K562 (cell line): ENCODE measurements around the gene SPRED2. TPM values are rescaled to one million over a fixed set of nuclear protein-coding genes. Genes with fewer than 3 reads are reported as not detected.
A peak's percentile ranks its signal among the peaks of the same experiment; 100 is the strongest.

Source experiments
- ATAC-seq: fragments of 200-7000 bp; cut with Tn5 transposase; 3 replicates; pipeline ENCODE4 v1.9.1; 2020; ENCODE audit warnings: moderate library complexity
- BruUV-seq: library from RNA; stranded (reverse); fragments of 400-500 nt; replicated peaks from 2 replicates; lab custom pipeline; 2021; lab: Mats Ljungman, UMichigan
- CTCF ChIA-PET: fragments of 300-600 bp; formaldehyde crosslinking; extraction: SDS; loops from one replicate; lab custom pipeline; 2021; ENCODE audit warnings: low intra/inter-chr PET ratio; lab: Yijun Ruan, JAX
- POLR2A ChIA-PET: fragments of 300-600, 350-650 bp; sonication (Branson Sonifier 250); formaldehyde crosslinking; extraction: SDS; loops from one replicate; lab custom pipeline; 2021; ENCODE audit warnings: antibody characterized with exemption, inconsistent platforms; lab: Yijun Ruan, JAX
- DNase-seq, 4 experiments: peaks; one replicate each; pipeline versions ENCODE4 v3.0.0 to v3.0.0-alpha.2; 2011 to 2018; ENCODE audit warnings: low spot score in 3 of 4, mixed read lengths in 3 of 4; ENCODE audit errors: extremely low read depth in 1 of 4
- FAIRE-seq: peaks from 2 replicates; lab custom pipeline; 2011; peaks lifted over from hg19 to GRCh38; lab: Jason Lieb, UNC
- H2AFZ ChIP-seq: 2 replicates; pipeline ENCODE4 v1.6.0; 2011; ENCODE audit warnings: low read depth, low read length, control low read depth, inconsistent platforms
- H3K27ac ChIP-seq: fragments of 200-600 bp; 3 replicates; pipeline ENCODE4 v1.8.0; 2011; ENCODE audit warnings: low read depth, mild to moderate bottlenecking, control low read depth, inconsistent platforms, low read length, moderate library complexity, mixed read lengths; ENCODE audit errors: extremely low read depth
- H3K27me3 ChIP-seq, 2 experiments: fragments of 300-600 bp in 1 of 2; 2 replicates in 1 of 2; 3 replicates in 1 of 2; pipeline versions ENCODE4 v1.6.0 to v1.8.0; 2011; ENCODE audit warnings: inconsistent platforms in 2 of 2, low read length in 2 of 2, mild to moderate bottlenecking in 1 of 2, mixed read lengths in 1 of 2, moderate library complexity in 1 of 2; ENCODE audit not compliant: control insufficient read depth in 2 of 2, insufficient read depth in 2 of 2
- H3K36me3 ChIP-seq: fragments of 300-600 bp; 3 replicates; pipeline ENCODE4 v1.8.0; 2011; ENCODE audit warnings: mild to moderate bottlenecking, low read length, inconsistent platforms; ENCODE audit not compliant: control insufficient read depth, insufficient read depth
- H3K4me1 ChIP-seq, 2 experiments: fragments of 200-600 bp in 1 of 2; replicated peaks in 1 of 2; 2 replicates in 1 of 2; 3 replicates in 1 of 2; pipeline versions ENCODE4 v1.5.1 to v1.8.0; 2011; ENCODE audit warnings: inconsistent platforms in 2 of 2, low read length in 2 of 2, mild to moderate bottlenecking in 1 of 2, mixed read lengths in 1 of 2, moderate library complexity in 1 of 2; ENCODE audit not compliant: control insufficient read depth in 2 of 2, insufficient read depth in 2 of 2
- H3K4me2 ChIP-seq: 2 replicates; pipeline ENCODE4 v1.6.1; 2011; ENCODE audit warnings: low read length, control low read depth, inconsistent platforms, mixed read lengths; ENCODE audit not compliant: insufficient read depth
- H3K4me3 ChIP-seq: fragments of 200-600 bp; sonication (generic), shearing (Covaris generic); 2 replicates; pipeline ENCODE4 v1.5.1; 2016; ENCODE audit warnings: control low read depth, inconsistent platforms
- H3K79me2 ChIP-seq: fragments of 200-600 bp; 3 replicates; pipeline ENCODE4 v1.8.0; 2011; ENCODE audit warnings: low read length, inconsistent platforms; ENCODE audit not compliant: control insufficient read depth, insufficient read depth
- H3K9ac ChIP-seq, 2 experiments: 2 replicates each; pipeline versions ENCODE4 v1.6.0 to v1.6.1; 2011; ENCODE audit warnings: low read depth in 2 of 2, low read length in 2 of 2, control low read depth in 1 of 2, inconsistent platforms in 1 of 2, mild to moderate bottlenecking in 1 of 2, mixed read lengths in 1 of 2; ENCODE audit not compliant: insufficient read depth in 1 of 2
- H3K9me1 ChIP-seq: one replicate; pipeline ENCODE4 v1.6.0; 2011; ENCODE audit warnings: inconsistent platforms, mild to moderate bottlenecking, low read length, moderate library complexity; ENCODE audit not compliant: control insufficient read depth, insufficient read depth
- H3K9me3 ChIP-seq: replicated peaks from 2 replicates; pipeline ENCODE4 v1.5.1; 2011; ENCODE audit warnings: low read depth, low read length, inconsistent platforms; ENCODE audit not compliant: control insufficient read depth, insufficient read depth
- H4K20me1 ChIP-seq: replicated peaks from 2 replicates; pipeline ENCODE4 v1.6.1; 2011; ENCODE audit warnings: low read length, inconsistent platforms, mixed read lengths; ENCODE audit not compliant: control insufficient read depth, insufficient read depth
- CREM ChIP-seq: IDR thresholded peaks from 2 replicates; pipeline ENCODE4 v1.6.1; 2014; ENCODE audit warnings: antibody characterized with exemption, low read depth
- ELF1 ChIP-seq: fragments of 200-800 bp; sonication (Bioruptor generic); IDR thresholded peaks from 2 replicates; pipeline ENCODE4 v1.6.1; 2016; ENCODE audit warnings: missing genetic modification characterization, missing compliant biosample characterization
- ERF ChIP-seq: fragments of 450-650 bp; formaldehyde crosslinking; IDR thresholded peaks from 2 replicates; pipeline ENCODE4 v1.4.0; 2020; ENCODE audit warnings: mild to moderate bottlenecking, mixed read lengths
- KAT2B ChIP-seq: IDR thresholded peaks from one replicate; pipeline ENCODE4 v1.6.1; 2012; ENCODE audit warnings: low read depth, mild to moderate bottlenecking, control low read depth, inconsistent platforms, low read length, moderate library complexity
- NFATC3 ChIP-seq: fragments of 450-650 bp; IDR thresholded peaks from 2 replicates; pipeline ENCODE4 v1.6.1; 2017; ENCODE audit warnings: mild to moderate bottlenecking
- RAD21 ChIP-seq, 2 experiments: fragments of 250-450 bp in 1 of 2; fragments of 450-650 bp in 1 of 2; sonication (Bioruptor Pico) in 1 of 2; formaldehyde crosslinking in 1 of 2; IDR thresholded peaks in 1 of 2; conservative IDR thresholded peaks in 1 of 2; 2 replicates each; pipeline versions ENCODE4 v1.4.0 to v1.8.0; 2020 to 2022; ENCODE audit warnings: mild to moderate bottlenecking in 2 of 2, moderate library complexity in 1 of 2
- ZNF263 ChIP-seq: sonication (generic); formaldehyde crosslinking; IDR thresholded peaks from 2 replicates; pipeline ENCODE4 v1.8.0; 2022; ENCODE audit warnings: mild to moderate bottlenecking, missing genetic modification reagents, borderline replicate concordance
- ZZZ3 ChIP-seq: fragments of 450-650 bp; IDR thresholded peaks from 2 replicates; pipeline ENCODE4 v1.6.1; 2016; ENCODE audit warnings: antibody characterized with exemption, mild to moderate bottlenecking, moderate library complexity
- WGBS: fragments of 100-300 bp; shearing (Covaris generic); methylation state at CpG from one replicate; pipeline ENCODE4 v1.1.6; 2016; ENCODE audit warnings: low coverage, mixed read lengths; ENCODE audit not compliant: insufficient coverage; ENCODE audit errors: missing lambda C conversion rate; 5-methylcytosine and 5-hydroxymethylcytosine counted together
- in situ Hi-C: fragments of 300-500 bp; cut with MboI; formaldehyde crosslinking; loops from 4 replicates; pipeline ENCODE4 v1.15.0; 2018; ENCODE audit warnings: inconsistent platforms, mixed read lengths
- intact Hi-C: fragments of 100-400 bp; cut with micrococcal nuclease; formaldehyde crosslinking; loops from 2 replicates; pipeline ENCODE4 v1.14.2; 2022
- polyA plus RNA-seq, 8 experiments: library from polyadenylated mRNA; depleted of rRNA in 4 of 8; stranded (reverse) in 5 of 8; unstranded in 3 of 8; fragments of >200 nt; fragmentation: Nextera tagmentation in 2 of 8; fragmentation: Illumina TruSeq in 1 of 8; extraction: Ambion mirVana in 2 of 8; extraction: Trizol in 1 of 8; gene quantifications; 2 replicates each; pipeline versions ENCODE4 v1.2.1 to v1.2.3, GENCODE V29; 2011 to 2014; ENCODE audit warnings: inconsistent platforms in 1 of 8, missing spikeins in 1 of 8
- total RNA-seq, 7 experiments: library from RNA; depleted of rRNA in 6 of 7; stranded (reverse); fragments of >200 nt in 6 of 7; fragmentation: Illumina TruSeq in 2 of 7; extraction: Trizol in 2 of 7; gene quantifications; 2 replicates each; pipeline versions ENCODE4 v1.2.1 to v1.2.3, GENCODE V29; 2011 to 2021; ENCODE audit warnings: low replicate concordance in 1 of 7
- TF ChIP-seq, protein P1 (sequence below): sonication (generic); formaldehyde crosslinking; IDR thresholded peaks from 2 replicates; pipeline ENCODE4 v1.8.0; 2023; ENCODE audit warnings: mild to moderate bottlenecking, missing genetic modification reagents
- TF ChIP-seq, protein P2 (sequence below): fragments of 450-650 bp; IDR thresholded peaks from 2 replicates; pipeline ENCODE4 v1.6.1; 2017; ENCODE audit warnings: mild to moderate bottlenecking, moderate library complexity

The SPRED2 gene
- total and polyA plus RNA-seq, 9 of the 15 experiments (the other 6 are each of a cell fraction or from before 2014, with no cell fraction given), result 4.6 to 50.8 (median 14.1) TPM

DNA sequence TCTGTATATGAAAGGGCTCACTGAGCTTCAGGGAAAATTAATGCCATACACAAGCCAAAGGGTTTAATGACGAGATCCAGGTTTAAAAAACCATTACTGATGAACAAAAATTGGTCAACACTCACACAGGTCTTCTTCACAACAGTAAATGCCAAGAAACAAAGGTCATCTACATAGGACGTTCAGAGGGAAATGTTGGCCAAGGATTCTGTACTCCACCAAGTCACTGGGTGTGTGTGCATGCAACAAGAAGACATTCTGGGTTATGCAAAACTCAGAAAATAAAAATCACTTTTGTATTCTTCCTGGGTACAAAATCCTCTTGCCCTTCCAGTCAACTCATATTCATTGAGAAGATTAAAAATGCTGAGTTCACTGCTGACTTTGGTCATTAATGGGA lies 126.5 kb downstream of the SPRED2 start (continued):
- TF ChIP-seq, protein P1, sequence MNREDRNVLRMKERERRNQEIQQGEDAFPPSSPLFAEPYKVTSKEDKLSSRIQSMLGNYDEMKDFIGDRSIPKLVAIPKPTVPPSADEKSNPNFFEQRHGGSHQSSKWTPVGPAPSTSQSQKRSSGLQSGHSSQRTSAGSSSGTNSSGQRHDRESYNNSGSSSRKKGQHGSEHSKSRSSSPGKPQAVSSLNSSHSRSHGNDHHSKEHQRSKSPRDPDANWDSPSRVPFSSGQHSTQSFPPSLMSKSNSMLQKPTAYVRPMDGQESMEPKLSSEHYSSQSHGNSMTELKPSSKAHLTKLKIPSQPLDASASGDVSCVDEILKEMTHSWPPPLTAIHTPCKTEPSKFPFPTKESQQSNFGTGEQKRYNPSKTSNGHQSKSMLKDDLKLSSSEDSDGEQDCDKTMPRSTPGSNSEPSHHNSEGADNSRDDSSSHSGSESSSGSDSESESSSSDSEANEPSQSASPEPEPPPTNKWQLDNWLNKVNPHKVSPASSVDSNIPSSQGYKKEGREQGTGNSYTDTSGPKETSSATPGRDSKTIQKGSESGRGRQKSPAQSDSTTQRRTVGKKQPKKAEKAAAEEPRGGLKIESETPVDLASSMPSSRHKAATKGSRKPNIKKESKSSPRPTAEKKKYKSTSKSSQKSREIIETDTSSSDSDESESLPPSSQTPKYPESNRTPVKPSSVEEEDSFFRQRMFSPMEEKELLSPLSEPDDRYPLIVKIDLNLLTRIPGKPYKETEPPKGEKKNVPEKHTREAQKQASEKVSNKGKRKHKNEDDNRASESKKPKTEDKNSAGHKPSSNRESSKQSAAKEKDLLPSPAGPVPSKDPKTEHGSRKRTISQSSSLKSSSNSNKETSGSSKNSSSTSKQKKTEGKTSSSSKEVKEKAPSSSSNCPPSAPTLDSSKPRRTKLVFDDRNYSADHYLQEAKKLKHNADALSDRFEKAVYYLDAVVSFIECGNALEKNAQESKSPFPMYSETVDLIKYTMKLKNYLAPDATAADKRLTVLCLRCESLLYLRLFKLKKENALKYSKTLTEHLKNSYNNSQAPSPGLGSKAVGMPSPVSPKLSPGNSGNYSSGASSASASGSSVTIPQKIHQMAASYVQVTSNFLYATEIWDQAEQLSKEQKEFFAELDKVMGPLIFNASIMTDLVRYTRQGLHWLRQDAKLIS, result no peak
- TF ChIP-seq RAD21 (CRISPR knock-in tag; conservative IDR thresholded peaks at IDR 0.05 in 1 of 2, IDR thresholded peaks at IDR 0.05 in 1 of 2), result no peak
- TF ChIP-seq, all 486 proteins: peak for 0

DNA sequence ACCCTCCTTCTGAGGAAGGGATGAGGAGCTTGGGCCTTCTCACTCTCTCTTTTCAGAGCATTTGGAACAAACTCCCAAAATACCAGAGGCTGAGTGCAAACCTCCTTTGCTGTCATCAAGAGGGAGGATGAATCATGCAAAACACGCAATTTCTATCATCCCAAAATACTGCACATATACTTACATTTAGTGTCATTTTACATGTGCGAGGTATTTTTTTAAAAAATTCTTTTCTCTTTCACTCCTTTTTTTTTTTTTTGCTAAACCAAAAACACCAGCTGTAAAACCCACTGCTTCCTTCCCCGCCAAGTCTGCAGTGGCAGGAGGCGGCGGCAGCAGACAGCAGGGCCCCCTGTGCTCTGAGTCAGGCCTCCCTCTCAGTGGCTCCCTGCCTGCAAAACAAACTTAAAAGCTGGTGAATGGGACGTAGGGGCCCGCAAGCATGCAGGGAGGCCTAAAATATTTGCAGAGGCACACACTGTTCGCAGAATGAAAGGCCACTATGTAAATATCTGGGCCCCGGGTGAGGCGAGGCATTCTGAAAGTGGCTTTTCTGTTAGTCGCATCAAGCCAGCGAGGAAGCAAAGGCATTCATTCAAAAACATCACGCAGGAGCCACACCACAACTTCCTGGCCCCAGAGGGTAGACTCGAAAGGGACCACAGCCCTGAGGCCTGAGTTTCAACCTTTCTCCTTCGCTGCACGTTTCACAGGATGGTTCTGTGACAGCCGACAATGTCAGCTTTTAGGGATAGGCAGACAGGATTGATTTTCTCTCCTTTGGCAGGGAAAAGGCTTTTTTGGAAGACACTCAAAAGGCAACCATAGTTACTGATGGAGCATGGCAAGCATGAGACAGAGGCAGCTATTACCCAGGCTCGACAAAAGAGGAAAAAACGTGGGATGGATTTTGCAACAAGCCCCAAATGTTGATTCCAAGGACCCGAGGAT lies 131.4 kb downstream of the SPRED2 start:
- H3K79me2 ChIP-seq, result no peaks in the 10 kb centered on the region
- TSS peak; percentile 30 for BruUV-seq
- H4K20me1 ChIP-seq, result no peaks in the 10 kb centered on the region
- POLR2A ChIA-PET, result interaction anchor here (0.6 to 1.0 kb wide), 3 partner anchors 12 to 49 kb away, joined by 3 read pairs; no protein-coding TSS in a partner anchor
- H3K4me1 ChIP-seq, result peaks cover 9 to 12% of the 10 kb centered on the region in 2 experiments; a peak in 4 of 5 replicates
- no peaks in the 10 kb centered on the region for H3K9me1 ChIP-seq
- no peak overlapping the region for H3K9ac ChIP-seq
- CTCF ChIA-PET, result no interaction called here
- no peaks in the 10 kb centered on the region for H3K27me3 ChIP-seq
- H3K9me3 ChIP-seq, result no peaks in the 10 kb centered on the region
- H3K4me3 ChIP-seq, result no peak overlapping the region
- DNase-seq, result no peak
- intact Hi-C loops, result no loop called here
- TF ChIP-seq KAT2B (no peak), ERF (CRISPR knock-in tag) (no peak), ZZZ3 (no peak), ELF1 (no peak), ZNF263 (no peak), CREM (0 out of 2 replicates have a peak, but pooled peaks have one; percentile 2), NFATC3 (no peak)
- TF ChIP-seq, protein P2, sequence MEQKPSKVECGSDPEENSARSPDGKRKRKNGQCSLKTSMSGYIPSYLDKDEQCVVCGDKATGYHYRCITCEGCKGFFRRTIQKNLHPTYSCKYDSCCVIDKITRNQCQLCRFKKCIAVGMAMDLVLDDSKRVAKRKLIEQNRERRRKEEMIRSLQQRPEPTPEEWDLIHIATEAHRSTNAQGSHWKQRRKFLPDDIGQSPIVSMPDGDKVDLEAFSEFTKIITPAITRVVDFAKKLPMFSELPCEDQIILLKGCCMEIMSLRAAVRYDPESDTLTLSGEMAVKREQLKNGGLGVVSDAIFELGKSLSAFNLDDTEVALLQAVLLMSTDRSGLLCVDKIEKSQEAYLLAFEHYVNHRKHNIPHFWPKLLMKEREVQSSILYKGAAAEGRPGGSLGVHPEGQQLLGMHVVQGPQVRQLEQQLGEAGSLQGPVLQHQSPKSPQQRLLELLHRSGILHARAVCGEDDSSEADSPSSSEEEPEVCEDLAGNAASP, result no peak
- FAIRE-seq, result no peak
- ATAC-seq, result no peak; the same call in 2 of the 3 replicates
- no peak overlapping the region for H3K4me2 ChIP-seq
- no peak overlapping the region for H2AFZ ChIP-seq
- H3K27ac ChIP-seq, result no peak overlapping the region
- no peaks in the 10 kb centered on the region for H3K36me3 ChIP-seq
- in situ Hi-C loops, result no loop called here
- WGBS, result 69% methylated on average over 18 of the region's 20 CpGs
